HCT116 (cell line): ENCODE measurements around the gene ZNF10. TPM values are rescaled to one million over a fixed set of nuclear protein-coding genes. Genes with fewer than 3 reads are reported as not detected.

ENCODE experiments used
- ATAC-seq: fragments of 200-7000 bp; cut with Tn5 transposase; 2 replicates; pipeline ENCODE4 v1.9.1; 2020; ENCODE audit warnings: mild to moderate bottlenecking, moderate library complexity
- BruUV-seq: library from RNA; stranded (reverse); fragments of 400-500 nt; replicated peaks from 2 replicates; lab custom pipeline; 2021; lab: Mats Ljungman, UMichigan
- CTCF ChIA-PET: fragments of 300-600 bp; sonication (Branson Sonifier 250); formaldehyde crosslinking; loops from one replicate; lab custom pipeline; 2021; ENCODE audit warnings: antibody characterized with exemption; lab: Charles Lee
- POLR2A ChIA-PET: fragments of 300-600, 350-600 bp; sonication (Branson Sonifier 250); formaldehyde crosslinking; loops from one replicate; lab custom pipeline; 2021; ENCODE audit warnings: antibody characterized with exemption; lab: Charles Lee
- RAD21 ChIA-PET, 2 experiments: fragments of 300-600 bp; sonication (Branson Sonifier 250); formaldehyde crosslinking; loops; one replicate each; lab custom pipeline; 2023; ENCODE audit warnings: low total read pairs in 2 of 2; ENCODE audit not compliant: uncharacterized antibody in 2 of 2, unreplicated experiment in 2 of 2, low non-redundant PET in 1 of 2; lab: Charles Lee
- DNase-seq: peaks from one replicate; pipeline ENCODE4 v3.0.0-alpha.2; 2010; ENCODE audit warnings: low read depth, low spot score
- H2AFZ ChIP-seq: fragments of 200-600 bp; shearing (Covaris generic), sonication (generic); 2 replicates; pipeline ENCODE4 v1.6.1; 2017; ENCODE audit warnings: low read depth, mixed run types, mixed read lengths, antibody characterized with exemption, low read length; ENCODE audit not compliant: poor library complexity, severe bottlenecking
- H3K27ac ChIP-seq: 2 replicates; pipeline ENCODE4 v1.5.1; 2012; ENCODE audit warnings: low read depth, low read length
- H3K27me3 ChIP-seq: fragments of 200-600 bp; sonication (generic); 2 replicates; pipeline ENCODE4 v1.6.1; 2016; ENCODE audit warnings: mixed run types, low read length, mixed read lengths; ENCODE audit not compliant: insufficient read depth
- H3K36me3 ChIP-seq, 2 experiments: fragments of 200-500 bp in 1 of 2; fragments of 200-600 bp in 1 of 2; sonication (Bioruptor generic) in 1 of 2; sonication (generic) in 1 of 2; 2 replicates each; pipeline versions ENCODE4 v1.5.1 to v1.6.1; 2014 to 2016; ENCODE audit warnings: low read length in 2 of 2, inconsistent platforms in 1 of 2, mixed read lengths in 1 of 2, mixed run types in 1 of 2; ENCODE audit not compliant: insufficient read depth in 2 of 2, control insufficient read depth in 1 of 2
- H3K4me1 ChIP-seq, 2 experiments: fragments of 200-600 bp in 1 of 2; sonication (generic) in 1 of 2; 2 replicates each; pipeline versions ENCODE4 v1.5.1 to v1.6.1; 2012 to 2017; ENCODE audit warnings: low read length in 2 of 2, inconsistent platforms in 1 of 2, mild to moderate bottlenecking in 1 of 2, mixed read lengths in 1 of 2, mixed run types in 1 of 2, moderate library complexity in 1 of 2; ENCODE audit not compliant: insufficient read depth in 2 of 2, control insufficient read depth in 1 of 2
- H3K4me2 ChIP-seq: fragments of 200-600 bp; sonication (generic); 2 replicates; pipeline ENCODE4 v1.6.1; 2017; ENCODE audit warnings: mixed run types, low read length, mixed read lengths
- H3K4me3 ChIP-seq, 2 experiments: fragments of 200-600 bp in 1 of 2; sonication (generic) in 1 of 2; replicated peaks in 1 of 2; 2 replicates each; pipeline ENCODE4 v1.5.1; 2011 to 2016; ENCODE audit warnings: low read length in 2 of 2, control low read depth in 1 of 2, low read depth in 1 of 2, mild to moderate bottlenecking in 1 of 2, mixed read lengths in 1 of 2, mixed run types in 1 of 2
- H3K79me2 ChIP-seq: fragments of 200-600 bp; sonication (generic); 2 replicates; pipeline ENCODE4 v1.6.1; 2017; ENCODE audit warnings: mild to moderate bottlenecking, mixed run types, low read length, moderate library complexity, mixed read lengths; ENCODE audit not compliant: insufficient read depth
- H3K9ac ChIP-seq: fragments of 200-600 bp; sonication (generic); 2 replicates; pipeline ENCODE4 v1.6.1; 2016; ENCODE audit warnings: low read length, mixed read lengths
- H3K9me2 ChIP-seq: fragments of 200-600 bp; sonication (generic), shearing (Covaris generic); 2 replicates; pipeline ENCODE4 v1.6.1; 2017; ENCODE audit warnings: mixed run types, mild to moderate bottlenecking, moderate library complexity; ENCODE audit not compliant: insufficient read depth
- H3K9me3 ChIP-seq, 2 experiments: fragments of 200-500 bp in 1 of 2; fragments of 200-600 bp in 1 of 2; sonication (Bioruptor generic) in 1 of 2; sonication (generic) in 1 of 2; 2 replicates each; pipeline ENCODE4 v1.6.1; 2014 to 2017; ENCODE audit warnings: low read length in 2 of 2, mixed read lengths in 2 of 2, inconsistent platforms in 1 of 2, low read depth in 1 of 2, mild to moderate bottlenecking in 1 of 2, mixed run types in 1 of 2, moderate library complexity in 1 of 2; ENCODE audit not compliant: control insufficient read depth in 1 of 2, insufficient read depth in 1 of 2
- H4K20me1 ChIP-seq: fragments of 200-600 bp; sonication (generic), shearing (Covaris generic); 2 replicates; pipeline ENCODE4 v1.6.1; 2017; ENCODE audit warnings: mixed run types, mild to moderate bottlenecking, moderate library complexity; ENCODE audit not compliant: insufficient read depth
- CEBPB ChIP-seq: IDR thresholded peaks from 2 replicates; pipeline ENCODE4 v1.6.1; 2012; ENCODE audit warnings: low read depth
- EZH2 ChIP-seq: fragments of 200-600 bp; sonication (generic); IDR thresholded peaks from 2 replicates; pipeline ENCODE4 v1.6.1; 2017; ENCODE audit warnings: antibody characterized with exemption, mixed run types
- FOSL1 ChIP-seq: IDR thresholded peaks from 2 replicates; pipeline ENCODE4 v1.6.1; 2012; ENCODE audit warnings: low read depth
- RAD21 ChIP-seq: IDR thresholded peaks from 2 replicates; pipeline ENCODE4 v1.6.1; 2012; ENCODE audit warnings: low read depth, mild to moderate bottlenecking
- SIN3A ChIP-seq: IDR thresholded peaks from 2 replicates; pipeline ENCODE4 v1.6.1; 2012; ENCODE audit warnings: low read depth
- ZFX ChIP-seq: fragments of 450-650 bp; IDR thresholded peaks from 2 replicates; pipeline ENCODE4 v1.6.1; 2017
- intact Hi-C: fragments of 100-400 bp; cut with micrococcal nuclease; formaldehyde crosslinking; loops from 2 replicates; pipeline ENCODE4 v1.10.0; 2022
- total RNA-seq: library from RNA; stranded (reverse); gene quantifications from one replicate; pipeline ENCODE4 v1.2.1, GENCODE V29; 2021; ENCODE audit not compliant: unreplicated experiment
- TF ChIP-seq, protein P1 (sequence below): IDR thresholded peaks from 2 replicates; pipeline ENCODE4 v1.6.1; 2012
- TF ChIP-seq, protein P2 (sequence below): IDR thresholded peaks from 2 replicates; pipeline ENCODE4 v1.6.1; 2012
- TF ChIP-seq, protein P3 (sequence below): IDR thresholded peaks from 2 replicates; pipeline ENCODE4 v1.6.1; 2012; ENCODE audit warnings: low read depth

The ZNF10 gene
- total RNA-seq, 1 experiment from 2014 or later: not detected

DNA sequence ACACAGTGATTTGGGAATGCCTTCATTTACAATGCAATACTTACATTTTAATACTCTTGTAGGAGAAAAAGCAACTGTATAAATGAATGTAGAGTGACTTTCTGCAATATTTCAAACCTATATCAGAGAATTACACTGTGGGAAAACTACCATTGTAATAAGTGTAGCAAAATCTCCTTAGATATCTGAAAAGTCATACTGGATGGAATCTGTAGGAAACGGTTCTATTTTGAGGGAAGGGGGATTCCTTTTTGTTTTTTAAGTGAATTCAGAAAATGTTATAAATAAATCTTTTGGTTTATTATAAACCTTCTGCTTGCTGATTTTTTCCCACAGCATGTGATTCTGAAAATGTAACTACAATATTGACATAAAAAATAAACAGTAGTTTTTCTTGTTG lies 23.3 kb upstream of the ZNF10 start:
- Histone ChIP-seq H3K4me1 (no peaks in the 10 kb centered on the region), H3K27me3 (no peaks in the 10 kb centered on the region), H3K9me3 (peaks cover 34 to 60% of the 10 kb centered on the region in 2 experiments; a peak in 3 of 4 replicates), H2AFZ (no peak overlapping the region), H3K4me2 (no peak overlapping the region), H3K9ac (no peak overlapping the region), H3K9me2 (no peaks in the 10 kb centered on the region), H3K79me2 (no peaks in the 10 kb centered on the region), H4K20me1 (no peaks in the 10 kb centered on the region), H3K27ac (no peak overlapping the region), H3K36me3 (no peaks in the 10 kb centered on the region), H3K4me3 (no peak overlapping the region)
- ChIA-PET RAD21 (no interaction called here), POLR2A (no interaction called here), CTCF (no interaction called here)
- no TSS peak for BruUV-seq
- TF ChIP-seq, protein P1, sequence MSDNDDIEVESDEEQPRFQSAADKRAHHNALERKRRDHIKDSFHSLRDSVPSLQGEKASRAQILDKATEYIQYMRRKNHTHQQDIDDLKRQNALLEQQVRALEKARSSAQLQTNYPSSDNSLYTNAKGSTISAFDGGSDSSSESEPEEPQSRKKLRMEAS: no peak
- TF ChIP-seq SIN3A (no peak), RAD21 (no peak), FOSL1 (no peak), EZH2 (no peak), CEBPB (no peak), ZFX (no peak)
- TF ChIP-seq, protein P2, sequence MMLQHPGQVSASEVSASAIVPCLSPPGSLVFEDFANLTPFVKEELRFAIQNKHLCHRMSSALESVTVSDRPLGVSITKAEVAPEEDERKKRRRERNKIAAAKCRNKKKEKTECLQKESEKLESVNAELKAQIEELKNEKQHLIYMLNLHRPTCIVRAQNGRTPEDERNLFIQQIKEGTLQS: no peak
- TF ChIP-seq, protein P3, sequence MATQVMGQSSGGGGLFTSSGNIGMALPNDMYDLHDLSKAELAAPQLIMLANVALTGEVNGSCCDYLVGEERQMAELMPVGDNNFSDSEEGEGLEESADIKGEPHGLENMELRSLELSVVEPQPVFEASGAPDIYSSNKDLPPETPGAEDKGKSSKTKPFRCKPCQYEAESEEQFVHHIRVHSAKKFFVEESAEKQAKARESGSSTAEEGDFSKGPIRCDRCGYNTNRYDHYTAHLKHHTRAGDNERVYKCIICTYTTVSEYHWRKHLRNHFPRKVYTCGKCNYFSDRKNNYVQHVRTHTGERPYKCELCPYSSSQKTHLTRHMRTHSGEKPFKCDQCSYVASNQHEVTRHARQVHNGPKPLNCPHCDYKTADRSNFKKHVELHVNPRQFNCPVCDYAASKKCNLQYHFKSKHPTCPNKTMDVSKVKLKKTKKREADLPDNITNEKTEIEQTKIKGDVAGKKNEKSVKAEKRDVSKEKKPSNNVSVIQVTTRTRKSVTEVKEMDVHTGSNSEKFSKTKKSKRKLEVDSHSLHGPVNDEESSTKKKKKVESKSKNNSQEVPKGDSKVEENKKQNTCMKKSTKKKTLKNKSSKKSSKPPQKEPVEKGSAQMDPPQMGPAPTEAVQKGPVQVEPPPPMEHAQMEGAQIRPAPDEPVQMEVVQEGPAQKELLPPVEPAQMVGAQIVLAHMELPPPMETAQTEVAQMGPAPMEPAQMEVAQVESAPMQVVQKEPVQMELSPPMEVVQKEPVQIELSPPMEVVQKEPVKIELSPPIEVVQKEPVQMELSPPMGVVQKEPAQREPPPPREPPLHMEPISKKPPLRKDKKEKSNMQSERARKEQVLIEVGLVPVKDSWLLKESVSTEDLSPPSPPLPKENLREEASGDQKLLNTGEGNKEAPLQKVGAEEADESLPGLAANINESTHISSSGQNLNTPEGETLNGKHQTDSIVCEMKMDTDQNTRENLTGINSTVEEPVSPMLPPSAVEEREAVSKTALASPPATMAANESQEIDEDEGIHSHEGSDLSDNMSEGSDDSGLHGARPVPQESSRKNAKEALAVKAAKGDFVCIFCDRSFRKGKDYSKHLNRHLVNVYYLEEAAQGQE: no peak
- intact Hi-C loops: no loop called here
- no peak for ATAC-seq
- DNase-seq: no peak
